Stomach smooth muscle (tissue), 2 donors: ENCODE data around the gene FOXJ3.

Source experiments
- H3K27ac ChIP-seq: one replicate; pipeline ENCODE4 v1.7.0; 2013; ENCODE audit warnings: mild to moderate bottlenecking, low read length, inconsistent platforms
- H3K27me3 ChIP-seq, 2 donors: one replicate each; pipeline ENCODE4 v1.7.0; 2013; ENCODE audit warnings: low read length in 2 of 2; ENCODE audit not compliant: insufficient read depth in 2 of 2, control insufficient read depth in 1 of 2
- H3K36me3 ChIP-seq, 2 donors: one replicate each; pipeline ENCODE4 v1.7.0; 2013; ENCODE audit warnings: low read length in 2 of 2; ENCODE audit not compliant: control insufficient read depth in 2 of 2, insufficient read depth in 2 of 2
- H3K4me1 ChIP-seq: one replicate; pipeline ENCODE4 v1.7.0; 2013; ENCODE audit warnings: low read length; ENCODE audit not compliant: control insufficient read depth, insufficient read depth
- H3K4me3 ChIP-seq, 2 donors: one replicate each; pipeline ENCODE4 v1.7.0; 2013; ENCODE audit warnings: low read length in 2 of 2
- H3K9ac ChIP-seq, 2 donors: one replicate each; pipeline ENCODE4 v1.7.0; 2013; ENCODE audit warnings: low read length in 2 of 2, mild to moderate bottlenecking in 1 of 2
- H3K9me3 ChIP-seq, 2 donors: one replicate each; pipeline ENCODE4 v1.7.0; 2013; ENCODE audit warnings: low read length in 2 of 2; ENCODE audit not compliant: control insufficient read depth in 2 of 2
- donor health status: healthy.
- donor health status: Pancreatic carcinoma.

FOXJ3 gene

GRCh38 chr1:42319871-42320484 is 15.1 kb downstream of the FOXJ3 start:
- Histone ChIP-seq H3K27me3 (no peaks in the 10 kb centered on the region), H3K27ac (no peak overlapping the region), H3K9ac (no peak overlapping the region), H3K9me3 (no peaks in the 10 kb centered on the region), H3K4me1 (no peaks in the 10 kb centered on the region), H3K36me3 (no peaks in the 10 kb centered on the region), H3K4me3 (no peak overlapping the region)

- no peak overlapping the region for H3K4me3 ChIP-seq
- no peak overlapping the region for H3K27ac ChIP-seq
- no peaks in the 10 kb centered on the region for H3K27me3 ChIP-seq
- no peaks in the 10 kb centered on the region for H3K36me3 ChIP-seq
- no peaks in the 10 kb centered on the region for H3K9me3 ChIP-seq
- no peaks in the 10 kb centered on the region for H3K4me1 ChIP-seq
- no peak overlapping the region for H3K9ac ChIP-seq
These were observed 15.7 kb downstream of the FOXJ3 start for GRCh38 chr1:42319128-42319851.

GRCh38 chr1:42318601-42319000 is 16.4 kb downstream of the FOXJ3 start:
- Histone ChIP-seq H3K27ac (no peak overlapping the region), H3K4me1 (no peaks in the 10 kb centered on the region), H3K9me3 (no peaks in the 10 kb centered on the region), H3K4me3 (no peak overlapping the region), H3K27me3 (no peaks in the 10 kb centered on the region), H3K9ac (no peak overlapping the region), H3K36me3 (no peaks in the 10 kb centered on the region)

GRCh38 chr1:42317308-42317707 is 17.7 kb downstream of the FOXJ3 start:
- Histone ChIP-seq H3K36me3 (no peaks in the 10 kb centered on the region), H3K9me3 (no peaks in the 10 kb centered on the region), H3K9ac (no peak overlapping the region), H3K4me3 (no peak overlapping the region), H3K27me3 (no peaks in the 10 kb centered on the region), H3K4me1 (no peaks in the 10 kb centered on the region), H3K27ac (no peak overlapping the region)

GRCh38 chr1:42316292-42316691 is 18.7 kb downstream of the FOXJ3 start:
- Histone ChIP-seq H3K4me3 (no peak overlapping the region), H3K27me3 (no peaks in the 10 kb centered on the region), H3K27ac (no peak overlapping the region), H3K9me3 (no peaks in the 10 kb centered on the region), H3K4me1 (no peaks in the 10 kb centered on the region), H3K9ac (no peak overlapping the region), H3K36me3 (no peaks in the 10 kb centered on the region)

- Histone ChIP-seq H3K4me1 (no peaks in the 10 kb centered on the region), H3K4me3 (no peak overlapping the region), H3K27me3 (no peaks in the 10 kb centered on the region), H3K9me3 (no peaks in the 10 kb centered on the region), H3K36me3 (no peaks in the 10 kb centered on the region), H3K9ac (no peak overlapping the region), H3K27ac (no peak overlapping the region)
These were observed 19.5 kb downstream of the FOXJ3 start for GRCh38 chr1:42315500-42315899.

- no peaks in the 10 kb centered on the region for H3K9me3 ChIP-seq
- no peak overlapping the region for H3K4me3 ChIP-seq
- H3K27me3 ChIP-seq: no peaks in the 10 kb centered on the region
- no peak overlapping the region for H3K27ac ChIP-seq
- no peak overlapping the region for H3K9ac ChIP-seq
- no peaks in the 10 kb centered on the region for H3K36me3 ChIP-seq
- no peaks in the 10 kb centered on the region for H3K4me1 ChIP-seq
These were observed 21.1 kb downstream of the FOXJ3 start for GRCh38 chr1:42313970-42314369.

- no peaks in the 10 kb centered on the region for H3K9me3 ChIP-seq
- no peak overlapping the region for H3K27ac ChIP-seq
- no peak overlapping the region for H3K9ac ChIP-seq
- no peaks in the 10 kb centered on the region for H3K4me1 ChIP-seq
- H3K27me3 ChIP-seq: no peaks in the 10 kb centered on the region
- no peak overlapping the region for H3K4me3 ChIP-seq
- H3K36me3 ChIP-seq: no peaks in the 10 kb centered on the region
These were observed 22.3 kb downstream of the FOXJ3 start for GRCh38 chr1:42312576-42313212.

GRCh38 chr1:42311897-42312296 is 23.1 kb downstream of the FOXJ3 start:
- no peaks in the 10 kb centered on the region for H3K4me1 ChIP-seq
- H3K9ac ChIP-seq: no peak overlapping the region
- no peaks in the 10 kb centered on the region for H3K36me3 ChIP-seq
- H3K27ac ChIP-seq: no peak overlapping the region
- no peaks in the 10 kb centered on the region for H3K9me3 ChIP-seq
- no peak overlapping the region for H3K4me3 ChIP-seq
- H3K27me3 ChIP-seq: no peaks in the 10 kb centered on the region

GRCh38 chr1:42311138-42311537 is 23.9 kb downstream of the FOXJ3 start:
- no peaks in the 10 kb centered on the region for H3K36me3 ChIP-seq
- no peaks in the 10 kb centered on the region for H3K4me1 ChIP-seq
- H3K4me3 ChIP-seq: no peak overlapping the region
- H3K27me3 ChIP-seq: no peaks in the 10 kb centered on the region
- no peak overlapping the region for H3K9ac ChIP-seq
- no peaks in the 10 kb centered on the region for H3K9me3 ChIP-seq
- no peak overlapping the region for H3K27ac ChIP-seq

- H3K27me3 ChIP-seq: no peaks in the 10 kb centered on the region
- no peak overlapping the region for H3K27ac ChIP-seq
- H3K4me1 ChIP-seq: no peaks in the 10 kb centered on the region
- peaks cover 0 to 3% of the 10 kb centered on the region in 2 donors for H3K36me3 ChIP-seq
- H3K9ac ChIP-seq: no peak overlapping the region
- no peak overlapping the region for H3K4me3 ChIP-seq
- H3K9me3 ChIP-seq: no peaks in the 10 kb centered on the region
These were observed 28.1 kb downstream of the FOXJ3 start for GRCh38 chr1:42306977-42307376.
